Smooth muscle cell (in vitro differentiated cells): Measurements from ENCODE around the gene ACP3. TPM values are rescaled to one million over a fixed set of nuclear protein-coding genes. Genes with fewer than 3 reads are reported as not detected.
A peak's percentile ranks its signal among the peaks of the same experiment; 100 is the strongest.

Experiments
- DNase-seq: peaks from one replicate; lab custom pipeline; 2025; ENCODE audit not compliant: unreplicated experiment; lab: John Stamatoyannopoulos, UW
- H2AFZ ChIP-seq: fragments of 200-600 bp; sonication (generic); 2 replicates; pipeline ENCODE4 v1.6.0; 2016; ENCODE audit warnings: antibody characterized with exemption, low read depth, mild to moderate bottlenecking
- H3F3A ChIP-seq: fragments of 200-600 bp; sonication (generic); 2 replicates; pipeline ENCODE4 v1.6.0; 2017; ENCODE audit warnings: antibody characterized with exemption, low read depth
- H3K27ac ChIP-seq: fragments of 200-600 bp; sonication (generic); 2 replicates; pipeline ENCODE4 v1.5.1; 2016; ENCODE audit warnings: low read depth, mild to moderate bottlenecking
- H3K27me3 ChIP-seq: fragments of 200-600 bp; sonication (generic); 2 replicates; pipeline ENCODE4 v1.6.1; 2016; ENCODE audit warnings: low read depth, mild to moderate bottlenecking
- H3K36me3 ChIP-seq: fragments of 200-600 bp; sonication (generic); 2 replicates; pipeline ENCODE4 v1.5.1; 2016; ENCODE audit warnings: low read depth
- H3K4me1 ChIP-seq: fragments of 200-600 bp; sonication (generic); 2 replicates; pipeline ENCODE4 v1.5.1; 2016; ENCODE audit warnings: low read depth
- H3K4me2 ChIP-seq: fragments of 200-600 bp; sonication (generic); 2 replicates; pipeline ENCODE4 v1.6.0; 2016; ENCODE audit warnings: mild to moderate bottlenecking
- H3K4me3 ChIP-seq: fragments of 200-600 bp; sonication (generic); 2 replicates; pipeline ENCODE4 v1.5.1; 2016; ENCODE audit warnings: mild to moderate bottlenecking
- H3K79me2 ChIP-seq: fragments of 200-600 bp; sonication (generic); 2 replicates; pipeline ENCODE4 v1.6.0; 2016; ENCODE audit warnings: low read depth, mild to moderate bottlenecking
- H3K9ac ChIP-seq: fragments of 200-600 bp; sonication (generic); 2 replicates; pipeline ENCODE4 v1.6.0; 2016; ENCODE audit warnings: low read depth
- H3K9me3 ChIP-seq: fragments of 200-600 bp; sonication (generic); replicated peaks from 2 replicates; pipeline ENCODE4 v1.5.1; 2016; ENCODE audit warnings: low read depth
- H4K20me1 ChIP-seq: fragments of 200-600 bp; sonication (generic); 2 replicates; pipeline ENCODE4 v1.6.0; 2016; ENCODE audit warnings: low read depth
- WGBS: methylation state at CpG from one replicate; pipeline ENCODE4 v1.1.7; 2016; ENCODE audit warnings: low lambda C conversion rate; 5-methylcytosine and 5-hydroxymethylcytosine counted together
- polyA plus RNA-seq: library from polyadenylated mRNA; unstranded; fragments of >200 nt; fragmentation: Nextera tagmentation; extraction: Ambion mirVana; gene quantifications from 2 replicates; pipeline ENCODE4 v1.2.1, GENCODE V29; 2016
- total RNA-seq: library from RNA; depleted of rRNA; stranded (reverse); fragments of >200 nt; gene quantifications from 2 replicates; pipeline ENCODE4 v1.2.3, GENCODE V29; 2014
- TF ChIP-seq, protein P1 (sequence below): fragments of 200-600 bp; sonication (generic); IDR thresholded peaks from 2 replicates; pipeline ENCODE4 v1.5.1; 2017; ENCODE audit warnings: borderline replicate concordance, mild to moderate bottlenecking, antibody characterized with exemption; ENCODE audit not compliant: insufficient read depth, poor library complexity, severe bottlenecking

Gene ACP3
- total and polyA plus RNA-seq, 2 experiments from 2014 or later: 35.8 to 36.6 TPM

DNA sequence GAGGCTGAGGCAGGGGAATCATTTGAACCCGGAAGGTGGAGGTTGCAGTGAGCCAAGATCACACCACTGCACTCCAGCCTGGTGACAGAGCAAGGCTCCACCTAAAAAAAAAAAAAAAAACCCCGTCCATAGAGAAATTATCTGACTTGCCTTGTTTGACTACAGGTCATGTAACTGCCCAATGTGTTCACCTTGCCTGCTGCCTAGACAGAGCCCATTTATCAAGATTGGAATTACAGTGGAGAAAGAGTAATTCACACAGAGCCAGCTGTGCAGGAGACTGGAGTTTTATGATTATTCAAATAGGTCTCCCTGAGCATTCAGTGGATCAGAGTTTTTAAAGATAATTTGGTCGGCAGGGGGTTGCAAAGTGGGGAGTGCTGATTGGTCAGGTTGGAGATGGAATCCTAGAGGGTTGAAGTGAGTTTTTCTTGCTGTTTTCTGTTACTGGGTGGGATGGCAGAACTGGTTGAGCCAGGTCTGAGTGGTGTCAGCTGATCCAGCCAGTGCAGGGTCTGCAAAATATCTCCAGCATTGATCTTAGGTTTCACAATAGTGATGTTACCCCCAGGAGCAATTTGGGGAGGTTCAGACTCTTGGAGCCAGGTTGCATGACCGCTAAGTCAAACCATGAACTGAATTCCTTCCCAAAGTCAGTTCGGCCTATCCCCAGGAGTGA lies 40.8 kb upstream of the ACP3 start:
- H3K27ac ChIP-seq: no peak overlapping the region
- 77% methylated on average over 5 of the region's 5 CpGs for WGBS
- H3K4me1 ChIP-seq: no peaks in the 10 kb centered on the region
- TF ChIP-seq, protein P1, sequence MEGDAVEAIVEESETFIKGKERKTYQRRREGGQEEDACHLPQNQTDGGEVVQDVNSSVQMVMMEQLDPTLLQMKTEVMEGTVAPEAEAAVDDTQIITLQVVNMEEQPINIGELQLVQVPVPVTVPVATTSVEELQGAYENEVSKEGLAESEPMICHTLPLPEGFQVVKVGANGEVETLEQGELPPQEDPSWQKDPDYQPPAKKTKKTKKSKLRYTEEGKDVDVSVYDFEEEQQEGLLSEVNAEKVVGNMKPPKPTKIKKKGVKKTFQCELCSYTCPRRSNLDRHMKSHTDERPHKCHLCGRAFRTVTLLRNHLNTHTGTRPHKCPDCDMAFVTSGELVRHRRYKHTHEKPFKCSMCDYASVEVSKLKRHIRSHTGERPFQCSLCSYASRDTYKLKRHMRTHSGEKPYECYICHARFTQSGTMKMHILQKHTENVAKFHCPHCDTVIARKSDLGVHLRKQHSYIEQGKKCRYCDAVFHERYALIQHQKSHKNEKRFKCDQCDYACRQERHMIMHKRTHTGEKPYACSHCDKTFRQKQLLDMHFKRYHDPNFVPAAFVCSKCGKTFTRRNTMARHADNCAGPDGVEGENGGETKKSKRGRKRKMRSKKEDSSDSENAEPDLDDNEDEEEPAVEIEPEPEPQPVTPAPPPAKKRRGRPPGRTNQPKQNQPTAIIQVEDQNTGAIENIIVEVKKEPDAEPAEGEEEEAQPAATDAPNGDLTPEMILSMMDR: no peak
- H3K4me2 ChIP-seq: no peak overlapping the region
- no peak overlapping the region for H2AFZ ChIP-seq
- H3F3A ChIP-seq: no peaks in the 10 kb centered on the region
- H3K9me3 ChIP-seq: no peaks in the 10 kb centered on the region
- DNase-seq: no peak
- H3K27me3 ChIP-seq: no peaks in the 10 kb centered on the region
- H3K36me3 ChIP-seq: no peaks in the 10 kb centered on the region
- no peak overlapping the region for H3K9ac ChIP-seq
- H3K79me2 ChIP-seq: no peaks in the 10 kb centered on the region
- H4K20me1 ChIP-seq: no peaks in the 10 kb centered on the region
- H3K4me3 ChIP-seq: no peak overlapping the region

DNA sequence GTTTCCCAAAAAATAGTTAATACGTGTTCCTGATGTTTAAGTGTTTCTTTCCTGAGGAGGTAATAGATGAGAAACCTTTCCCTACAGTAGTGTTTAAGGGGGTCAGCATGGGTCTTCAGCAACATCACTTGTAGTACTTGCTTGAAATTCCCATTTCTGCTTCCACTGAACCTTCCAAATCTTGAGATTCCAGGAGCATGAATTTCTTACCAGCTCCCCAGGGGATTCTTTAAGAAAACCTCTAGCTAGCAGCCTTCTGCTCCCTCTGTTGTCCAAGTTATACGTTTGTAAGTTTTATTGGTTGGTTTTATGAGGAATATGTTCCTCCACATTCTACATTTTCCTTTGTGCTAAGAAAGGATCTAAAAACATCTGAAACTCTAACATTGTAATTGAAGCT lies 38.2 kb upstream of the ACP3 start:
- no peak overlapping the region for H3K27ac ChIP-seq
- H3K4me2 ChIP-seq: no peak overlapping the region
- no peaks in the 10 kb centered on the region for H4K20me1 ChIP-seq
- H3K4me1 ChIP-seq: peaks cover 4% of the 10 kb centered on the region
- H3K36me3 ChIP-seq: no peaks in the 10 kb centered on the region
- TF ChIP-seq, protein P1: no peak
- WGBS: 58% methylated on average over 2 of the region's 2 CpGs
- no peaks in the 10 kb centered on the region for H3K9me3 ChIP-seq
- H3F3A ChIP-seq: no peaks in the 10 kb centered on the region
- no peak for DNase-seq
- peak overlapping the region; percentile 66 for H2AFZ ChIP-seq
- no peak overlapping the region for H3K9ac ChIP-seq
- H3K27me3 ChIP-seq: no peaks in the 10 kb centered on the region
- H3K79me2 ChIP-seq: no peaks in the 10 kb centered on the region
- H3K4me3 ChIP-seq: no peak overlapping the region

DNA sequence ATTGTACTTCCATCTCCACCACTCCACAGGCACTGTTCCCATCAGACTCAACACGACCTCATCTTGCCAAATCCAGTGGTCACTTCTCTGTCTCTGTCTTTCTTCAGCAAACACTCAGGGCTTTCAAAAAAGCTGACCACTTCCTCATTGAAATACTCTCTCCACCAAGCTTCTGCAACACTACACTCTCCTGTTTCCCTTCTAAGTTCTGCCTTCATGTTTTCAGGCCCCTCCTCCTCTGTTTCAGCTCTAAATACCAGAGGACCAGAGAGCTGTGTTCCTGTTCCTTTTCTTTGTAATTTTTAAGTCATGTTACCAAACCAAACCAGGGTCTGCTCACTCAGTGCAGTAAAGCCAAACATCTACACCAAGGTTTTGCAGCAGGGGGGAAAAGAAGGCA lies 33.8 kb upstream of the ACP3 start:
- Histone ChIP-seq H3K27ac (peak overlapping the region; percentile 85), H3K27me3 (no peaks in the 10 kb centered on the region), H3K9me3 (no peaks in the 10 kb centered on the region), H3K4me3 (no peak overlapping the region), H3K79me2 (no peaks in the 10 kb centered on the region), H3K9ac (peak overlapping the region; percentile 41), H3K36me3 (no peaks in the 10 kb centered on the region), H2AFZ (peak overlapping the region; percentile 95), H3K4me2 (peak overlapping the region; percentile 50), H3K4me1 (peaks cover 4% of the 10 kb centered on the region), H3F3A (no peaks in the 10 kb centered on the region), H4K20me1 (no peaks in the 10 kb centered on the region)
- DNase-seq: no peak
- TF ChIP-seq, protein P1: no peak
- WGBS: 5% methylated on average over 1 of the region's 1 CpG

DNA sequence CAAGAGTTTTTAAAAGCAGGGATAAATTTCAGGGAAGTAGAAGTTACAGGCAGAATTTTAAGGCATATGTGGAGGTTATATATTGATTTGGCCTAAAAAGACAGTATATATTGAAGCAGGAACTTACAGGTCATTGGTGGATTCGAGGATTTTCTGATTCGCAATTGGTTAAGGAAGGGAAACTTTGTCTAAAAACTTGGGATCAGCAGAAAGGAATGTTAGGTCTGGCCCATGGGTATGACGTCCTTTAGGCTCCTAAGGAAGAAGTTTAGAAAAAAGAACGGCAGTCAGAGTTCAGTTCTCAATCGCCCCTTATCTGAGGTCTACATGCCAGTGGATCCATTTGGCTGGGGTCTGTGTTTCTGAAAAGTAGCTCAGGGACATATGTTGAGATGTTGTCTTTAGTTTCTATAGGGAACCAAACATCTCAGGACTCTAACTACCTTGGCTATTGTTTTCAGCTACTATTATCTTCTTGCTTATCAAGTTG lies 33.2 kb upstream of the ACP3 start:
- no peak for DNase-seq
- H3K36me3 ChIP-seq: no peaks in the 10 kb centered on the region
- TF ChIP-seq, protein P1: no peak

More for the DNA sequence above, 33.2 kb upstream of the ACP3 start:
- Histone ChIP-seq H2AFZ (peak overlapping the region; percentile 95), H3K4me3 (no peak overlapping the region), H3K4me1 (peaks cover 4% of the 10 kb centered on the region), H3F3A (no peaks in the 10 kb centered on the region), H3K27me3 (no peaks in the 10 kb centered on the region), H3K9me3 (no peaks in the 10 kb centered on the region), H4K20me1 (no peaks in the 10 kb centered on the region), H3K79me2 (no peaks in the 10 kb centered on the region), H3K9ac (peak overlapping the region; percentile 41), H3K4me2 (peak overlapping the region; percentile 50), H3K27ac (peak overlapping the region; percentile 85)
- WGBS: 38% methylated on average over 5 of the region's 5 CpGs
